ENCODE measurements around the gene AFG1L.

GRCh38 chr6:108469316-108469715 lies 174.5 kb downstream of the AFG1L start:
- TF ChIP-seq EZH2 (IDR thresholded peaks at IDR 0.05; ENCODE audit: borderline replicate concordance, low read length) (no peak), CTCF (IDR thresholded peaks at IDR 0.05; ENCODE audit: low read length) (no peak)

Data from OCI-LY1 (cell line).